A549 (cell line): ENCODE measurements around the gene JUP.

ENCODE experiments used
- BHLHE40 ChIP-seq: IDR thresholded peaks from 2 replicates; pipeline ENCODE4 v1.6.1; 2012; ENCODE audit warnings: low read depth, low read length, inconsistent platforms
- CHD2 ChIP-seq: fragments of 150-350 bp; IDR thresholded peaks from 2 replicates; pipeline ENCODE4 v1.6.1; 2014; ENCODE audit warnings: low read length; ENCODE audit not compliant: partially characterized antibody
- EP300 ChIP-seq, 2 experiments: fragments of >200 bp; sonication (Bioruptor Twin); formaldehyde crosslinking; IDR thresholded peaks; 2 replicates in 1 of 2; 3 replicates in 1 of 2; pipeline ENCODE4 v1.6.1; 2016 to 2017
- ESRRA ChIP-seq: fragments of 150-350 bp; IDR thresholded peaks from 2 replicates; pipeline ENCODE4 v1.6.1; 2014; ENCODE audit warnings: mild to moderate bottlenecking, low read length, borderline replicate concordance
- PHF8 ChIP-seq: fragments of 200-600 bp; sonication (generic); IDR thresholded peaks from 2 replicates; pipeline ENCODE4 v1.6.1; 2016; ENCODE audit warnings: low read depth, mild to moderate bottlenecking, antibody characterized with exemption, moderate library complexity, borderline replicate concordance
- POLR2A ChIP-seq: IDR thresholded peaks from 2 replicates; pipeline ENCODE4 v1.6.1; 2012; ENCODE audit warnings: mild to moderate bottlenecking, low read length
- RAD21 ChIP-seq, 2 experiments: fragments of >200 bp in 1 of 2; sonication (Bioruptor Twin) in 1 of 2; formaldehyde crosslinking in 1 of 2; IDR thresholded peaks in 1 of 2; conservative IDR thresholded peaks in 1 of 2; 2 replicates in 1 of 2; 3 replicates in 1 of 2; pipeline ENCODE4 v1.6.1; 2012 to 2018; ENCODE audit warnings: inconsistent platforms in 1 of 2
- RARB ChIP-seq: fragments of 250-450 bp; sonication (Bioruptor Pico); IDR thresholded peaks from 2 replicates; pipeline ENCODE4 v1.8.0; 2021; ENCODE audit warnings: mild to moderate bottlenecking, moderate library complexity
- TF ChIP-seq, protein P1 (sequence below): fragments of >200 bp; sonication (Bioruptor Twin); formaldehyde crosslinking; IDR thresholded peaks from 3 replicates; pipeline ENCODE4 v1.5.1; 2016
- TF ChIP-seq, protein P2 (sequence below): fragments of >200 bp; sonication (Bioruptor Twin); formaldehyde crosslinking; IDR thresholded peaks from 2 replicates; pipeline ENCODE4 v1.6.1; 2016

DNA sequence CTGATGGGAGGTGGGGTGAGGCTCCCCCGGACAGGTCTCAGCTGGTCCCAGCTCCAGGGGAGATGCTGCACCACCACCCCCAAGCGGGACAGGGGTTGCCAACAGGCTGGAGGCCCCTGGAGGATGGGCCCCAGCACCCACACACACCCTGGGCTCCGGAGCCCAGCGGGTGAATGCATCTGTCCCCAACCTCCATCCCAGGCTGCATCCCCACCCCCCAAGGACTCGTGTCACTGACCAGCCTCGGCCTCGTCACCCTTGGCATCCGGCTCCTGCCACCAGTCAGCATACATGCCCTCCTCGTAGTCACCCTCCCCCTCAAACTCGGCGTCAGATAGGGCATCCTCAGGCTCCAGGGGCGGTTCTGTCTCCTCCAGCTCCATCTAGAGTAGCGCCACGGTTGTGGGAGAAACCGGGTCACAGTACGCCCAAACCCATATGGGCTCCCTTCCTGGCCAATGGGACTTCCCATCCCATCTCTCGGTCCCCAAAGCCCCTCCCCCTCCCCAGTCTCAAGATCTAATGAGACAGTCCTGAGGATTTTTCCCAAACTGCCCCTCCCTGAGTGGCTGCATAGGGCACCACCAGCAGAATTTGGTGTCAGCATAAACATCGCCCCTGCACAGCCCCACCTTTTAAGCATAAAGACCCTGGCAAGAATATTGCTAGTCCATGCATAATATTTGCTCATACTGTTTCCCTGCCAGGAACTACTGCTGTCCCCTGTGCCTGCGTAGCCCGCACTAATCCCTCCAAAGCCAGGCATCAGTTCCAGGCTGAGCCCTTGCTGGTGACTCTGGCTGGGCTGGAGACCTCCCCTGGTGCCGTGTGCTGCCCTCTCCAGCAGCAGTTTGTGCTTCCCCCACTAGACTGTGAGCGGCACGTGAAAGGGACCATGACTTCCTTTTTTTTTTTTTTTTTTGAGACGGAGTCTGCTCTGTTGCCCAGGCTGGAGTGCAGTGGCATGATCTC lies 16.8 kb upstream of the JUP start:
- TF ChIP-seq RARB (no peak), RAD21 (conservative IDR thresholded peaks at IDR 0.05 in 1 of 2, IDR thresholded peaks at IDR 0.05 in 1 of 2) (no peak), BHLHE40 (no peak), POLR2A (no peak), CHD2 (no peak), PHF8 (no peak), ESRRA (no peak), EP300 (IDR thresholded peaks at IDR 0.05) (no peak)
- TF ChIP-seq, protein P1, sequence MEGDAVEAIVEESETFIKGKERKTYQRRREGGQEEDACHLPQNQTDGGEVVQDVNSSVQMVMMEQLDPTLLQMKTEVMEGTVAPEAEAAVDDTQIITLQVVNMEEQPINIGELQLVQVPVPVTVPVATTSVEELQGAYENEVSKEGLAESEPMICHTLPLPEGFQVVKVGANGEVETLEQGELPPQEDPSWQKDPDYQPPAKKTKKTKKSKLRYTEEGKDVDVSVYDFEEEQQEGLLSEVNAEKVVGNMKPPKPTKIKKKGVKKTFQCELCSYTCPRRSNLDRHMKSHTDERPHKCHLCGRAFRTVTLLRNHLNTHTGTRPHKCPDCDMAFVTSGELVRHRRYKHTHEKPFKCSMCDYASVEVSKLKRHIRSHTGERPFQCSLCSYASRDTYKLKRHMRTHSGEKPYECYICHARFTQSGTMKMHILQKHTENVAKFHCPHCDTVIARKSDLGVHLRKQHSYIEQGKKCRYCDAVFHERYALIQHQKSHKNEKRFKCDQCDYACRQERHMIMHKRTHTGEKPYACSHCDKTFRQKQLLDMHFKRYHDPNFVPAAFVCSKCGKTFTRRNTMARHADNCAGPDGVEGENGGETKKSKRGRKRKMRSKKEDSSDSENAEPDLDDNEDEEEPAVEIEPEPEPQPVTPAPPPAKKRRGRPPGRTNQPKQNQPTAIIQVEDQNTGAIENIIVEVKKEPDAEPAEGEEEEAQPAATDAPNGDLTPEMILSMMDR, result no peak
- TF ChIP-seq, protein P2, sequence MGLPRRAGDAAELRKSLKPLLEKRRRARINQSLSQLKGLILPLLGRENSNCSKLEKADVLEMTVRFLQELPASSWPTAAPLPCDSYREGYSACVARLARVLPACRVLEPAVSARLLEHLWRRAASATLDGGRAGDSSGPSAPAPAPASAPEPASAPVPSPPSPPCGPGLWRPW, result no peak
